AG04449 (cell line): ENCODE measurements around the gene LIPF.

ENCODE experiments used
- CTCF ChIA-PET: fragments of 350-600 bp; formaldehyde crosslinking; extraction: SDS; loops from one replicate; lab custom pipeline; 2021; ENCODE audit warnings: antibody characterized with exemption; lab: Yijun Ruan, JAX
- POLR2A ChIA-PET: fragments of 400-600, 350-600 bp; formaldehyde crosslinking; extraction: SDS; loops from one replicate; lab custom pipeline; 2020; ENCODE audit warnings: antibody characterized with exemption, inconsistent platforms; lab: Yijun Ruan, JAX
- DNase-seq: peaks from one replicate; pipeline ENCODE4 v3.0.0-alpha.2; 2010; ENCODE audit warnings: low read depth, low spot score
- H3K4me3 ChIP-seq: 2 replicates; pipeline ENCODE4 v1.5.1; 2011; ENCODE audit warnings: low read depth, mild to moderate bottlenecking, control low read depth, low read length
- TF ChIP-seq, protein P1 (sequence below): IDR thresholded peaks from one replicate; pipeline ENCODE4 v1.5.1; 2011; ENCODE audit warnings: mild to moderate bottlenecking, moderate library complexity, low read length, control low read depth, inconsistent platforms; ENCODE audit not compliant: insufficient read depth; ENCODE audit errors: missing control alignments

The LIPF gene

GRCh38 chr10:88680958-88681357, 16.7 kb downstream of the LIPF start:
- H3K4me3 ChIP-seq: no peak overlapping the region
- DNase-seq: no peak
- ChIA-PET POLR2A (no interaction called here), CTCF (interaction anchor here (1.0 kb wide), 1 partner anchor 129 kb away, joined by 3 read pairs; no protein-coding TSS in a partner anchor)
- TF ChIP-seq, protein P1, sequence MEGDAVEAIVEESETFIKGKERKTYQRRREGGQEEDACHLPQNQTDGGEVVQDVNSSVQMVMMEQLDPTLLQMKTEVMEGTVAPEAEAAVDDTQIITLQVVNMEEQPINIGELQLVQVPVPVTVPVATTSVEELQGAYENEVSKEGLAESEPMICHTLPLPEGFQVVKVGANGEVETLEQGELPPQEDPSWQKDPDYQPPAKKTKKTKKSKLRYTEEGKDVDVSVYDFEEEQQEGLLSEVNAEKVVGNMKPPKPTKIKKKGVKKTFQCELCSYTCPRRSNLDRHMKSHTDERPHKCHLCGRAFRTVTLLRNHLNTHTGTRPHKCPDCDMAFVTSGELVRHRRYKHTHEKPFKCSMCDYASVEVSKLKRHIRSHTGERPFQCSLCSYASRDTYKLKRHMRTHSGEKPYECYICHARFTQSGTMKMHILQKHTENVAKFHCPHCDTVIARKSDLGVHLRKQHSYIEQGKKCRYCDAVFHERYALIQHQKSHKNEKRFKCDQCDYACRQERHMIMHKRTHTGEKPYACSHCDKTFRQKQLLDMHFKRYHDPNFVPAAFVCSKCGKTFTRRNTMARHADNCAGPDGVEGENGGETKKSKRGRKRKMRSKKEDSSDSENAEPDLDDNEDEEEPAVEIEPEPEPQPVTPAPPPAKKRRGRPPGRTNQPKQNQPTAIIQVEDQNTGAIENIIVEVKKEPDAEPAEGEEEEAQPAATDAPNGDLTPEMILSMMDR: no peak

DNA sequence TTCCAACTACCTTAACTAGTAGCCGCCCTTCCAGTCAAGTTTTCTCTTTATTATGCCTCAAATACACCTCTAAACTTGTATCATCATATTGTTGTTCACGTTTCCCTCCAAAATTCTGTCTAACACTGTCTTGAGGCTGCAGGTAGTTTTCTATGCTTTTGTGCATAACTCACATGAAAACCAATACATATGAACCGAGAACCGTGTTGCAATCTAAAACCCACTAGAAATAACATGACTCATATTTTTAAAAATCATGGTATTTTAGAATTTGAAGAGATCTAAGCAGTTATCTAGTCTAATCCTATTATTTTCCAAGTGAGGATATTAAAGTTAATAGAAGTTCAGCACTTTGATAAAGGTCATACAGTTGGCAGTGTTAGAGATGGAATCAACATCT, 18.2 kb downstream of the LIPF start:
- TF ChIP-seq, protein P1: no peak
- DNase-seq: no peak
- ChIA-PET POLR2A (no interaction called here), CTCF (interaction anchor here (0.7 to 1.7 kb wide), 6 partner anchors 10 to 153 kb away, joined by 3 to 6 read pairs (median 4); no protein-coding TSS in a partner anchor)
- H3K4me3 ChIP-seq: no peak overlapping the region

GRCh38 chr10:88687853-88688467, 23.7 kb downstream of the LIPF start:
- no peak overlapping the region for H3K4me3 ChIP-seq
- CTCF ChIA-PET: interaction anchor here (0.7 to 6.6 kb wide), 55 partner anchors 9 to 531 kb away, joined by 3 to 57 read pairs (median 4); partner anchors contain the start of genes LIPK, LIPM and RNLS
- POLR2A ChIA-PET: no interaction called here
- TF ChIP-seq, protein P1: peak; percentile 55
- no peak for DNase-seq

DNA sequence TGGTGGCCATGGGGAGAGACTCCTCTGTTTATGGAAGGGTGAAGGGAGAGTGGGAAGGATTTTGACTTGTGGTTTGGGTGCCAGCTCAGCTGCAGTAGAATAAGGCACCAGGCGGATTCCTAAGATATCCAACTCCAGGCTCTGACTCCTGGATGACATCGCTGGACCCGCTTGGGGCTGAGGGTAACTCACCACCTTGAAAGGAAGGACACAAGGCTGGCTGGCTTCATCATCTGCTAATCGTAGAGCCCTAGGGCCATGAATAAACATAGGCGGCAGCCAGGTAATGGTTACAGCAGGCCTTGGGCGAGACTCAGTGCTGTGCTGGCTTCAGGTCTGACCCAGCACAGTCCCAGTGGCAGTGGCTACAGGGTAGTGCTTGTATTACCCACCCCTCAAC, 25.1 kb downstream of the LIPF start:
- ChIA-PET CTCF (interaction anchor here (1.3 to 6.6 kb wide), 11 partner anchors 10 to 147 kb away, joined by 4 to 57 read pairs (median 11); no protein-coding TSS in a partner anchor), POLR2A (no interaction called here)

GRCh38 chr10:88693392-88694020, 29.3 kb downstream of the LIPF start:
- ChIA-PET POLR2A (no interaction called here), CTCF (interaction anchor here (0.7 to 2.8 kb wide), 17 partner anchors 8 to 239 kb away, joined by 3 to 16 read pairs (median 4); partner anchors contain the start of gene RNLS)
- TF ChIP-seq, protein P1: peak; percentile 13
- H3K4me3 ChIP-seq: no peak overlapping the region
- no peak for DNase-seq

More for the DNA sequence above, 25.1 kb downstream of the LIPF start:
- H3K4me3 ChIP-seq: no peak overlapping the region
- TF ChIP-seq, protein P1: no peak
- no peak for DNase-seq
